Measurements from ENCODE around the gene RPLP2. TPM values are rescaled to one million over a fixed set of nuclear protein-coding genes. Genes with fewer than 3 reads are reported as not detected.

The RPLP2 gene
- total RNA-seq, 1 experiment from 2014 or later, result 794 TPM

DNA sequence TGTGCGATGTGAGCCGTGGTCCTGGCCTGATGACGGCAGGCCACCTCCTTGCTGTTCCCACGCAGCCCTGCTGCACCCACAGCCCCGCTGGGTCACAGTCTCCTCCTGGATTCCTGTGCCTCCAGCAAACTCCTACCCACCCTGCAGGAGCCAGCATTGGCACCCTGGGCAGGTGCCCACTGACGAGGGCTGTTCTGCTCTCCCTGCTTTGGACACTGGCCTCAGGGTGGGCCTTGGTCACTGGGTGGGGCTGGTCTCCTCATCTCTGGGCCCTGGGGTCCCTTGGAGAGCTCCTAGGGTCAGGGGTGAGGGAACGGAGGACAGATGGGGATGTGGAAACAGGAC, 45.5 kb downstream of the RPLP2 start:
- H3K36me3 ChIP-seq (replicated peaks; ENCODE audit: control insufficient read depth, insufficient read depth, low read length), result no peaks in the 10 kb centered on the region
- no peak for DNase-seq
- H3K4me3 ChIP-seq (ENCODE audit: insufficient read depth, low read depth, low read length), result no peak overlapping the region
- H3K27me3 ChIP-seq (ENCODE audit: control insufficient read depth, insufficient read depth, low read length), result peaks cover 2% of the 10 kb centered on the region; the same call in 1 of the 2 replicates

DNA sequence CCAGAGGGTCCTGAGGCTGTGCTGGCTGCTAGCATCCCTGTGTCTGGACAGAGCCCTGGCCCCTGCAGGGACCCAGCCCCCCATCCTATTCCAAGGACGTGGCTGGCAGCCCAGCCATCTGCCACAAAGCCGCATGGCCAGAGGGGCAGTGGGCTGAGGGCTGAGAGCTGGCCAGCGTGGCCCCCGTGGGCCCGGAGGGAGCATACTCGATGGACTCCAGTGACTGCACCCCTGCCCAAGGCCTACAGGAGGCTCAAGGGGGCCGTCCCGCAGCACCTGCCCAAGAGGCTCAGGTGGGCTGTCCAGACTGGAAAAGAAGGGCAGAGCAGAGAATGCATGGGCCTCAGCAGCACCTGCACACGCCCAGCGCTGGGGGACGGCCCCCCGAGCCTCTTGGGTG, 46.0 kb downstream of the RPLP2 start:
- H3K36me3 ChIP-seq (replicated peaks; ENCODE audit: control insufficient read depth, insufficient read depth, low read length), result no peaks in the 10 kb centered on the region
- H3K27me3 ChIP-seq (ENCODE audit: control insufficient read depth, insufficient read depth, low read length), result no peaks in the 10 kb centered on the region
- peak; percentile 74 for DNase-seq
- H3K4me3 ChIP-seq (ENCODE audit: insufficient read depth, low read depth, low read length), result no peak overlapping the region

DNA sequence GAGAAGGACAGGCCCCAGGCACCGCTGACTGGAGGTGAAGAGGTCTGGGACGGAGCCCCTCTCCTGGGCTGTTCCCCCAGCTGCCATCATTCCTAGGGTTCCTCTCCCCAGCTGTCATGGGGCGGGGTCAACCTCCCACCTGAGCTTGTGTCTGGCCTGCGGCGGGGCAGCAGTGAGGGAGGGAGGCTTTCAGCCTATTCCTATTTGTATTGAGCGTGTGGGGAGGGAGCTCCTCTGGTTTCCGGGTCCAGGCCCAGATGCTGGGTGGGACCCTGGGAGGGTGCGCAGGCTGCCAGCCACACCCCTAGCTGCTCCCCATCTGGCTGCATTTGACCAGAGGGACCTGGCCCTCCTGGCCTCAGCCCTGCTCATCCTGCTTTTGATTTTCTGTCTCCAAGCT, 46.6 kb downstream of the RPLP2 start:
- DNase-seq, result peak; percentile 72
- Histone ChIP-seq H3K27me3 (ENCODE audit: control insufficient read depth, insufficient read depth, low read length) (no peaks in the 10 kb centered on the region), H3K4me3 (ENCODE audit: insufficient read depth, low read depth, low read length) (no peak overlapping the region), H3K36me3 (replicated peaks; ENCODE audit: control insufficient read depth, insufficient read depth, low read length) (no peaks in the 10 kb centered on the region)

DNA sequence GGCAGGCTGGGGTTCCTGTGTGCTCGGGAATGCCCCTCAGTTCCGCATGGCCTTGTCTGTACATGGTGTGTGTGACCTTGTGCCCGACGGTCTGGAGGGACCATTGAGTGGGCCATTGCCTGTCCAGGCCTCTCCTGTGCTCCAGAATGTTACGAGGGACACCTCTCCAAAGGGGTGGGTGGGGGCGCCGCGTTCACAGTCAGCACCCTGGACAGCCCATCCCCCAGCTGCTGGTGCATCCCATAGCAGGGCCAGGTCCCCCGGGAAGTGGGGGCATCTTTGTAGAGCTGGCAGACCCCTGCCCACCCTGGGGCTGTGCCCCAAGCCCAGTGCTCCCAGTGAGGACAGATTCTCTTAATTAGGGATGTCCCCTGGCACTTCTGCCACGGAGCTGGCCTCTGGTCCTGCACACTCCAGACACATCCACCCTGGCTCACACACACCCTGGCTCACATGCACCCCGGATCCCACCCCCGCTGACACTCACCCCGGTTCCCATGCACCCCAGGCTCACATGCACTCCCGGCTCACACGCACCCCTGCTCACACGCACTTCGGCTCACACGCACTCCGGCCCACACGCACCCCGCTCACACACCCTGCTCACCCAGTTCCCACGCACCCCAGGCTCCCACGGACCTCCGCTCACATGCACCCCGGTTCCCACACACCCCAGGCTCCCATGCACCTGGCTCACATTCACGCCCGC, 48.4 kb downstream of the RPLP2 start:
- peak; percentile 69 for DNase-seq
- H3K36me3 ChIP-seq (replicated peaks; ENCODE audit: control insufficient read depth, insufficient read depth, low read length), result no peaks in the 10 kb centered on the region

DNA sequence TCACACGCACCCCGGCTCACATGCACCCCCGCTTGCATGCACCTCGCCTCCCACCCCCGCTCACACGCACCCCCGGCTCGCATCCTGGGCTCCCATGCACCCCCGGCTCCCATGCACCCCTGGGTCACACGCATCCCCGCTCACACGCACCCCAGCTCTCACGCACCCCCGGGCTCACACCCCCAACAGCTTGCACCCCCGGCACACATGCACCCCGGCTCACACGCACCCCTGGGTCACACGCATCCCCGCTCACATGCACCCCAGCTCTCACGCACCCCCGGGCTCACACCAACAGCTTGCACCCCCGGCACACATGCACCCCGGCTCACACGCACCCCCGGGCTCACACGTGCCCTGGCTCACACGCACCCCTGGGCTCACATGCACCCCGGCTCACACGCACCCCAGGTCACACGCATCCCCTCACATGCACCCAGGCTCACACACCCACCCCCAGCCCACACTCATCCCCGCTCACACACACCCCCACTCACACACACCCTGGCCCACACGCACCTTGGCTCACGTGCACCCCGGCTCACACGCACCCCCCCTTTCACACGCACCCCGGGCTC, 49.1 kb downstream of the RPLP2 start:
- DNase-seq, result no peak
- H3K27me3 ChIP-seq (ENCODE audit: control insufficient read depth, insufficient read depth, low read length), result no peaks in the 10 kb centered on the region
- no peaks in the 10 kb centered on the region for H3K36me3 ChIP-seq (replicated peaks; ENCODE audit: control insufficient read depth, insufficient read depth, low read length)
- no peak overlapping the region for H3K4me3 ChIP-seq (ENCODE audit: insufficient read depth, low read depth, low read length)

More for the DNA sequence above, 48.4 kb downstream of the RPLP2 start:
- Histone ChIP-seq H3K27me3 (ENCODE audit: control insufficient read depth, insufficient read depth, low read length) (no peaks in the 10 kb centered on the region), H3K4me3 (ENCODE audit: insufficient read depth, low read depth, low read length) (no peak overlapping the region)

DNA sequence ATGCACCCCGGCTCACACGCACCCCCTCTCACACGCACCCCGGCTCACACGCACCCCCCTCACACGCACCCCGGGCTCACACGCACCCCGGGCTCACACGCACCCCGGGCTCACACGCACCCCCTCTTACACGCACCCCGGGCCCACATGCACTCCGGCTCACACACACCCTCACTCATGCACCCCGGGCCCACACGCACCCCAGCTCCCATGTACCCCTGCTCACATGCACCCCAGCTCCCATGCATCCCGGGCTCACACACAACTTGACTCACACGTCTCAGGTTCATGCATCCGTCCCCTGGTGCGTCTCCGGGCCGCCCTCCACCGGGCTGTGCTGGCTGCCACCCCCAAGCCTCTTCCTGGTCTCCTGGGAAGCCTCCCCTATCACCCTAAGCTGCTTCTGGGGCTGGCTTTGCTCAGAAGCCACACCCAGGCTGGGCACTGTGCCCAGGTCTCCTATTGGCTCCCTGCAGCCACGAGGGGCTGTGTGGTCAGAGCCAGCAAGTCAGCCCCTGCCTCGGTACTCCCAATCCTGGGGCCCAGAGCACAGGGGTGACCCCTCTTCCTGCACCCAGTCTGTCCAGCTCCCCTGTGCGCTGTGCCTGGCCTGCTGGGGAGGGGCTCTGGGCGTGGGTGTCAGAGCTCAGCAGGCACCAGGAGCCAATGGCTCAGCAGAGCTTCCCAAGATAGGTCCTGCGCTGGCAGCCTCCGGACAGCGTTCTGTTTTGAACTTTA, 49.8 kb downstream of the RPLP2 start:
- no peaks in the 10 kb centered on the region for H3K27me3 ChIP-seq (ENCODE audit: control insufficient read depth, insufficient read depth, low read length)
- peak; percentile 74 for DNase-seq
- H3K4me3 ChIP-seq (ENCODE audit: insufficient read depth, low read depth, low read length), result no peak overlapping the region
- no peaks in the 10 kb centered on the region for H3K36me3 ChIP-seq (replicated peaks; ENCODE audit: control insufficient read depth, insufficient read depth, low read length)

DNA sequence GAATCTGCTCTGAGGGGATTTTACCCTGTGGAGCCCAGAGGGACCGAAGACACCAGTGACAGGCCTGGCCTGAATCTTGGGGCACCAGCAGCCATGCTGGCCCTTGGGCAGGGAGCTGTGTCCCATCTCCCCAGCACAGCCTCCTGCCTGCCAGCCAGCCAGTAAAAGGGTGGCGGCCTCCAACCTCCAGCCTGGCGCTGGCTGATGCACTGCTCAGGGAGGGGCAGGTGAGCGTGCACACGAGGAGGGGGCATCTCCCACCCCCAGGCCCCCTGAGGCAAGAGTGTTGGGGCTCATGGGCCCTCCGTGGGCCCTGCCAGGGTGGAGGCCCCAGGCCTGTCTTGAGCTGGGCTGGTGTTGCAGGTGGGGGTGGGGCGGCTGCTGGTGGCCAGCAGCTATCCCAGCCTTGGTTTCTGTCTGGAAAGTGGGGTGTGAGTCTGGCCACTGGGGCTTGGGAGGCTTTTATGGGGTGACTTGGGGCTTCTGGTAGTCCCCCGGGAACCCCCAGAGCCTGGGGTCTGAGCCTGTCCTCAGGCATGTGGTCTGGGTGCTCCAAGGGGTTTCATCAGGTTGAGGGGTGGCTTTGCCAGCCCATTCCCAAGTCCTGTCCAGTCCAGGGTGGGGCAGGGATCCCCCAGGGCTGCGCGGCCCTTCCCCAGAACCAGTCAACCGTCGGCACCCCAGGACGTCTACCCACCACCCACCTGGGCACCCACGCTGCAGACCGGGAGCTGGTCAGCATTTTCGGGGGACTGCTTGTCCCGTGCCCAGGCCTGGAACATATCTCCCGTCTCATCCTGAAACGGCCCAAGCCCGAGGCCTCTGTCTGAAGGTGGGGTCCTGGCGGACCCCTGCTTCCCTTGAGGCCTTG, 50.7 kb downstream of the RPLP2 start:
- Histone ChIP-seq H3K27me3 (ENCODE audit: control insufficient read depth, insufficient read depth, low read length) (no peaks in the 10 kb centered on the region), H3K4me3 (ENCODE audit: insufficient read depth, low read depth, low read length) (no peak overlapping the region), H3K36me3 (replicated peaks; ENCODE audit: control insufficient read depth, insufficient read depth, low read length) (no peaks in the 10 kb centered on the region)
- DNase-seq, result peak; percentile 67

DNA sequence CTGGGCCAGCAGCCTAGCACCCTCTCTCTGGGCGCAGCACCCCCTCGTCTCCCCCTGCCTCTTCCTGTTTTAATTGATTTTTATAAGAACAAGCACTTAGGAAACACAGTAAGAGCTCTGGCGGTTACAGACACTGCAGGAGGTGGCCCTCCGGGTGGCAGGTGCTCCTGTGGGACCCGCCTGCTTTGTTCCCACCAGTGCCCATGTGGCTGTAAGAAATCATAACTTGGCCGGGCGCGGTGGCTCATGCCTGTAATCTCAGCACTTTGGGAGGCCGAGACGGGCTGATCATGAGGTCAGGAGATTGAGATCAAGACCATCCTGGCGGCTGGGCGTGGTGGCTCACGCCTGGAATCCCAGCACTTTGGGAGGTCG, 51.3 kb downstream of the RPLP2 start:
- no peaks in the 10 kb centered on the region for H3K36me3 ChIP-seq (replicated peaks; ENCODE audit: control insufficient read depth, insufficient read depth, low read length)
- no peak for DNase-seq
- H3K4me3 ChIP-seq (ENCODE audit: insufficient read depth, low read depth, low read length), result no peak overlapping the region
- H3K27me3 ChIP-seq (ENCODE audit: control insufficient read depth, insufficient read depth, low read length), result no peaks in the 10 kb centered on the region

DNA sequence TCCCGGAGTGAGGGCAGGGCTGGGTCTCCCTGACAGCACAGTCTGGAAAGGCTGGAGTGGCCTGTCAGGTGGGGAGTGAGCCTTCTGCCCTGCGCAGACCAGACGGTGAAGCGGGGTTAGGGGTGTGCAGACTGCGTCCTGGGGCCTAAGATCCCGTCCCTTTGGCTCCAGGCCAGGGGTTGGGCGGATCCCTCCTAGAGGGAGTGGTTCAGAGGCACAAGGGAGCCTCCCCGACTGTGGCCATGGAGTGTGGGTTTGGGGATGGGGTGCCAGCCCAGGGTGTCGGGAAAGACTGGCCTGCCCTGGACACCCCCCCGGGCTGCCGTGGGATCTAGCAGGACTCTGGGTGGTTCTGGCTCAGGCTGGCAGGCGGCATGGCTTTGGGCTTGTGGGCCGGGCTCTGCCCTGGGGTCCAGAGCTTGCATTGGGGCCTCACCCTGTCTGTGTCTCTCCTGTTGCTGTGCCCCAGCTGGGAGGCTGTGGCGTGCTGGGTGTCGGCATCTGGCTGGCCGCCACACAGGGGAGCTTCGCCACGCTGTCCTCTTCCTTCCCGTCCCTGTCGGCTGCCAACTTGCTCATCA, 52.4 kb downstream of the RPLP2 start:
- H3K27me3 ChIP-seq (ENCODE audit: control insufficient read depth, insufficient read depth, low read length), result no peaks in the 10 kb centered on the region
- H3K36me3 ChIP-seq (replicated peaks; ENCODE audit: control insufficient read depth, insufficient read depth, low read length), result no peaks in the 10 kb centered on the region
- peak overlapping the region; percentile 23; the same call in 1 of the 2 replicates for H3K4me3 ChIP-seq (ENCODE audit: insufficient read depth, low read depth, low read length)
- DNase-seq, result peak; percentile 94

Other genes starting within 250 kb of the RPLP2 start
- 2.7 and 4.0 TPM in 2 replicates for gene LMNTD2, start 249.2 kb upstream of the RPLP2 start, total RNA-seq (2014; rRNA removed; shearing (Covaris generic))
- gene RASSF7, start 249.0 kb upstream of the RPLP2 start, total RNA-seq (2014; rRNA removed; shearing (Covaris generic)), result 28.2 and 37.0 TPM in 2 replicates
- gene PHRF1, start 233.5 kb upstream of the RPLP2 start, total RNA-seq (2014; rRNA removed; shearing (Covaris generic)), result 37.5 and 42.1 TPM in 2 replicates
- 13.6 and 14.6 TPM in 2 replicates for gene IRF7, start 194.0 kb upstream of the RPLP2 start, total RNA-seq (2014; rRNA removed; shearing (Covaris generic))
- gene CDHR5, start 185.0 kb upstream of the RPLP2 start, total RNA-seq (2014; rRNA removed; shearing (Covaris generic)), result not detected in 2 replicates
- gene SCT, start 182.8 kb upstream of the RPLP2 start, total RNA-seq (2014; rRNA removed; shearing (Covaris generic)), result not detected in 2 replicates
- 1.8 and 2.1 TPM in 2 replicates for gene DRD4, start 172.7 kb upstream of the RPLP2 start, total RNA-seq (2014; rRNA removed; shearing (Covaris generic))
- gene DEAF1, start 114.7 kb upstream of the RPLP2 start, total RNA-seq (2014; rRNA removed; shearing (Covaris generic)), result 69.0 and 74.6 TPM in 2 replicates
- 27.0 and 36.0 TPM in 2 replicates for gene TMEM80, start 114.2 kb upstream of the RPLP2 start, total RNA-seq (2014; rRNA removed; shearing (Covaris generic))
- gene EPS8L2, start 103.7 kb upstream of the RPLP2 start, total RNA-seq (2014; rRNA removed; shearing (Covaris generic)), result 3.7 and 18.8 TPM in 2 replicates
- gene TALDO1, start 62.5 kb upstream of the RPLP2 start, total RNA-seq (2014; rRNA removed; shearing (Covaris generic)), result 264 and 269 TPM in 2 replicates
- 48.7 and 54.6 TPM in 2 replicates for gene GATD1, start 32.5 kb upstream of the RPLP2 start, total RNA-seq (2014; rRNA removed; shearing (Covaris generic))
- gene CEND1, start 19.9 kb upstream of the RPLP2 start, total RNA-seq (2014; rRNA removed; shearing (Covaris generic)), result 0.14 TPM in 1 of 2 replicates, not detected in the other
- 25.2 and 25.6 TPM in 2 replicates for gene SLC25A22, start 11.7 kb upstream of the RPLP2 start, total RNA-seq (2014; rRNA removed; shearing (Covaris generic))
- gene PIDD1, start 4.7 kb upstream of the RPLP2 start, total RNA-seq (2014; rRNA removed; shearing (Covaris generic)), result 16.8 and 31.0 TPM in 2 replicates
- 15.7 and 28.7 TPM in 2 replicates for gene PNPLA2, start 8.9 kb downstream of the RPLP2 start, total RNA-seq (2014; rRNA removed; shearing (Covaris generic))
- 20.2 and 35.8 TPM in 2 replicates for gene CRACR2B, start 18.0 kb downstream of the RPLP2 start, total RNA-seq (2014; rRNA removed; shearing (Covaris generic))
- 175 and 190 TPM in 2 replicates for gene CD151, start 23.0 kb downstream of the RPLP2 start, total RNA-seq (2014; rRNA removed; shearing (Covaris generic))
- gene POLR2L, start 32.6 kb downstream of the RPLP2 start, total RNA-seq (2014; rRNA removed; shearing (Covaris generic)), result 96.1 and 135 TPM in 2 replicates
- gene TSPAN4, start 32.9 kb downstream of the RPLP2 start, total RNA-seq (2014; rRNA removed; shearing (Covaris generic)), result 101 and 117 TPM in 2 replicates
- gene CHID1, start 100.8 kb downstream of the RPLP2 start, total RNA-seq (2014; rRNA removed; shearing (Covaris generic)), result 36.9 and 38.1 TPM in 2 replicates
- 36.1 and 46.8 TPM in 2 replicates for gene AP2A2, start 115.9 kb downstream of the RPLP2 start, total RNA-seq (2014; rRNA removed; shearing (Covaris generic))
- not detected in 2 replicates for gene MUC6, start 226.8 kb downstream of the RPLP2 start, total RNA-seq (2014; rRNA removed; shearing (Covaris generic))